ENCODE measurements around the gene TAOK2.
"Not testable (repeated sequence)": the region's sequence is repeated elsewhere in the genome, so short reads cannot be mapped to it uniquely, and the experiment has no call there.

DNA sequence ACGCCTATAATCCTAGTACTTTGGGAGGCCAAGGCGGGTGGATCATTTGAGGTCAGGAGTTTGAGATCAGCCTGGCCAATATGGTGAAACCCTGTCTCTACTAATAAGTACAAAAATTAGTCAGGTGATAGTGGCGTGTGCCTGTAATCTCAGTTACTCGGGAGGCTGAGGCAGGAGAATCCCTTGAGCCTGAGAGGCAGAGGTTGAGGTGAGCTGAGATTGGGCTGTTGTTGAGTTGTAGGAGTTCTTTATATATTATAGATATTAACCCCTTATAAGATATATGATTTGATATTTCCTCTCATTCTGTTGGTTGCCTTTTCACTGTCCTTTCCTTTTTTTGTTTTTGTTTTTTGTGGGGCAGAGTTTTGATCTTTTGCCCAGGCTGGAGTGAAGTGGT lies 13.8 kb upstream of the TAOK2 start:
- TF ChIP-seq POLR2A (IDR thresholded peaks at IDR 0.05; ENCODE audit: low read depth, low read length); TAF1 (IDR thresholded peaks at IDR 0.05; ENCODE audit: borderline replicate concordance, low read depth, low read length); POLR2AphosphoS5 (IDR thresholded peaks at IDR 0.05; ENCODE audit: low read depth, low read length): not testable (repeated sequence)

Measured in GM12892 (cell line).